Fibroblast of lung (primary cell): Measurements from ENCODE around the gene C1QTNF8. TPM values are rescaled to one million over a fixed set of nuclear protein-coding genes. Genes with fewer than 3 reads are reported as not detected.

Source experiments
- DNase-seq, 2 donors: peaks; one replicate each; pipeline versions ENCODE4 v3.0.0 to v3.0.0-alpha.2; 2010; ENCODE audit warnings: low read depth in 2 of 2
- H2AFZ ChIP-seq: 2 replicates; pipeline ENCODE4 v1.5.1; 2012; ENCODE audit warnings: low read length, control low read depth, inconsistent platforms
- H3K27ac ChIP-seq: 2 replicates; pipeline ENCODE4 v1.5.1; 2011; ENCODE audit warnings: low read length, control low read depth; ENCODE audit not compliant: insufficient read depth
- H3K27me3 ChIP-seq: 2 replicates; pipeline ENCODE4 v1.5.1; 2011; ENCODE audit warnings: mild to moderate bottlenecking, low read length; ENCODE audit not compliant: control insufficient read depth, insufficient read depth
- H3K36me3 ChIP-seq: 2 replicates; pipeline ENCODE4 v1.5.1; 2011; ENCODE audit warnings: low read length; ENCODE audit not compliant: control insufficient read depth, insufficient read depth
- H3K4me1 ChIP-seq: 2 replicates; pipeline ENCODE4 v1.5.1; 2011; ENCODE audit warnings: low read length; ENCODE audit not compliant: control insufficient read depth, insufficient read depth; ENCODE audit errors: extremely low read depth
- H3K4me2 ChIP-seq: 2 replicates; pipeline ENCODE4 v1.5.1; 2011; ENCODE audit warnings: low read length, control low read depth; ENCODE audit not compliant: insufficient read depth; ENCODE audit errors: extremely low read depth
- H3K4me3 ChIP-seq, 4 experiments: fragments of 200-600 bp in 1 of 4; sonication (generic) in 1 of 4; replicated peaks in 1 of 4; 2 replicates each; pipeline ENCODE4 v1.5.1; 2011 to 2016; ENCODE audit warnings: low read length in 4 of 4, low read depth in 3 of 4, mild to moderate bottlenecking in 3 of 4, control low read depth in 2 of 4, inconsistent platforms in 1 of 4, mixed read lengths in 1 of 4; ENCODE audit not compliant: insufficient read depth in 1 of 4; ENCODE audit errors: control extremely low read depth in 1 of 4
- H3K79me2 ChIP-seq: 2 replicates; pipeline ENCODE4 v1.5.1; 2012; ENCODE audit warnings: mild to moderate bottlenecking, low read length, inconsistent platforms; ENCODE audit not compliant: control insufficient read depth, insufficient read depth
- H3K9ac ChIP-seq: 2 replicates; pipeline ENCODE4 v1.5.1; 2011; ENCODE audit warnings: mild to moderate bottlenecking, low read length, control low read depth; ENCODE audit not compliant: insufficient read depth
- H3K9me3 ChIP-seq: 2 replicates; pipeline ENCODE4 v1.5.1; 2012; ENCODE audit warnings: low read depth, low read length; ENCODE audit not compliant: control insufficient read depth, insufficient read depth
- H4K20me1 ChIP-seq: 2 replicates; pipeline ENCODE4 v1.5.1; 2011; ENCODE audit warnings: low read length; ENCODE audit not compliant: control insufficient read depth, insufficient read depth; ENCODE audit errors: extremely low read depth
- CTCF ChIP-seq, 2 donors: IDR thresholded peaks in 1 of 2; conservative IDR thresholded peaks in 1 of 2; 1 replicate in 1 of 2; 2 replicates in 1 of 2; pipeline ENCODE4 v1.5.1; 2011 to 2012; ENCODE audit warnings: low read length in 2 of 2, control low read depth in 1 of 2, inconsistent platforms in 1 of 2, low read depth in 1 of 2, mild to moderate bottlenecking in 1 of 2
- EZH2 ChIP-seq: IDR thresholded peaks from 2 replicates; pipeline ENCODE4 v1.5.1; 2012; ENCODE audit warnings: low read length, control low read depth, mild to moderate bottlenecking; ENCODE audit errors: missing control alignments
- polyA plus RNA-seq, 2 donors: library from polyadenylated mRNA; depleted of rRNA in 1 of 2; stranded (reverse) in 1 of 2; unstranded in 1 of 2; fragments of >200 nt; gene quantifications; 2 replicates each; pipeline ENCODE4 v1.2.1, GENCODE V29; 2011 to 2012; ENCODE audit warnings: missing spikeins in 1 of 2
- total RNA-seq: library from RNA; depleted of rRNA; stranded (reverse); fragments of >200 nt; gene quantifications from 2 replicates; pipeline ENCODE4 v1.2.1, GENCODE V29; 2014

Gene C1QTNF8
- total and polyA plus RNA-seq, 2 donors (not counting 1 experiment from before 2014, with no cell fraction given), result not detected

- Histone ChIP-seq H3K79me2 (no peaks in the 10 kb centered on the region), H3K27ac (no peak overlapping the region), H3K4me1 (no peaks in the 10 kb centered on the region), H3K4me3 (no peak overlapping the region), H3K27me3 (no peaks in the 10 kb centered on the region), H3K9me3 (no peaks in the 10 kb centered on the region), H3K36me3 (no peaks in the 10 kb centered on the region), H3K9ac (no peak overlapping the region), H4K20me1 (no peaks in the 10 kb centered on the region), H2AFZ (no peak overlapping the region), H3K4me2 (no peak overlapping the region)
- TF ChIP-seq EZH2 (no peak), CTCF (conservative IDR thresholded peaks at IDR 0.05 in 1 of 2, IDR thresholded peaks at IDR 0.05 in 1 of 2; ENCODE audit: low read depth in 1 of 2, low read length in 2 of 2) (no peak)
- DNase-seq, result no peak
These were observed 5.1 kb downstream of the C1QTNF8 start for GRCh38 chr16:1090620-1091587.

DNA sequence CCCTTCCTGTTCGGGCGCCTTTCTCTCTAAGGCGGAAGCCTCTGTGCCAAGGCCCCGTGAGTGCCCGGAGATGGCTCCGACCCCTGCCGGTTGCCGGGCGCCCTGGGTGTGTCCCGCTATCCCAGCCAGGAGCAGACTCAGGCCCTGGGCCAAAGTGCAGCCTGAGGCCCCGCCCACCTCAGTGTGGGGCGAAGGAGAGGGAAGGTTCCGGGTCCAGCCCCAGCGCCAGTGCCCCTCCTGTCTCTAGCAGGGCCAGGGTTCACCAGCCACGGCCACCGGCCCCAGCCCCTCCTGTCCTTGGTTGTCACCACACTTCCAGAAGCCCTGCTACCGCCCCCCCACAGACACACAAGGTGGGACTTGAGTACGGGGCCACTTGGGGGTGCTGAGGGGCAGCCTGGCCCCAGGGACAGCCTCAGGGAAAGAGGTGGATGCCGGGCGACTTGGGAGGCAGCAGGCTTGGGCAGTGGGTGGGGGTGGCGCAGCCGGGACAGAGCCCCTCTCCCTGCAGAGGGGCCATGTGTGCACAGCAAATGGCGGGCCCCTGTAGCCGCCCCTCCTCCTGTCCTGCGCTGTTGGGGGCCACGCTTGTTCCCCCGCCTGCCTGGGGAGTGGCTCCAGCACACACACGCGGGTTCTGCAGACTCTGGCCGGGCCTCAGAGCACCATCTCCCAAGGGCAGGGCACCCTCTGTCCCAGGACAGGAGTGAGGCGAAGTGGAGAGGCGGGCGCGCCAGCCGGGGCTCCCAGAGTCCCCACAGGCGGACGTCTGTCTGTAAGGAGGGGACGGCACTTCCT, 6.0 kb downstream of the C1QTNF8 start:
- Histone ChIP-seq H3K4me1 (no peaks in the 10 kb centered on the region), H3K4me3 (no peak overlapping the region), H3K27me3 (no peaks in the 10 kb centered on the region), H3K79me2 (no peaks in the 10 kb centered on the region), H3K27ac (no peak overlapping the region), H3K9ac (no peak overlapping the region), H3K36me3 (no peaks in the 10 kb centered on the region), H3K4me2 (no peak overlapping the region), H2AFZ (no peak overlapping the region), H3K9me3 (no peaks in the 10 kb centered on the region), H4K20me1 (no peaks in the 10 kb centered on the region)
- no peak for DNase-seq
- TF ChIP-seq EZH2, result no peak
- TF ChIP-seq CTCF (conservative IDR thresholded peaks at IDR 0.05 in 1 of 2, IDR thresholded peaks at IDR 0.05 in 1 of 2; ENCODE audit: low read depth in 1 of 2, low read length in 2 of 2), result no peak

DNA sequence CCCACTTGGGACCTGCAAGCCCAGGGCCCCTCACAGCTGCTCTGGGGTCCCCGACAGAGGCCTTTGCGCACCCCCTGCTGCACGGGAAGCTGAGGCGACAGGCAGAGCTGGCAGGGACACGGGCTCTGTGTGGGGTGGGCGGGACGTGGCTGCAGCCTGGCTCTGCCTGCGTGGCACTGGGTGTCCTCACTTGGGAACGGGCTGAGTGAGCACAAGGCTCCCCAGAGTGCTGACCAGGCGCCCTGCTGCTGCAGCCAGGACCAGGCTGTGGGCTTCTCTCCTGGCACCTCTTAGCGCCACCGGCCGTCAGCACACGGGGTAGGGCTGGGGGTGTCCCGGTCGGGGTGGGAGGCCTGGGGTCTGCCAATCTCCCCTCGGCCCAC, 6.6 kb downstream of the C1QTNF8 start:
- H2AFZ ChIP-seq, result no peak overlapping the region
- H3K27me3 ChIP-seq, result no peaks in the 10 kb centered on the region
- H3K4me1 ChIP-seq, result no peaks in the 10 kb centered on the region
- no peak for DNase-seq
- H3K4me2 ChIP-seq, result no peak overlapping the region
- no peaks in the 10 kb centered on the region for H4K20me1 ChIP-seq
- no peaks in the 10 kb centered on the region for H3K79me2 ChIP-seq
- no peak overlapping the region for H3K27ac ChIP-seq
- no peaks in the 10 kb centered on the region for H3K36me3 ChIP-seq
- H3K9me3 ChIP-seq, result no peaks in the 10 kb centered on the region
- no peak overlapping the region for H3K9ac ChIP-seq
- no peak overlapping the region for H3K4me3 ChIP-seq
- TF ChIP-seq CTCF (conservative IDR thresholded peaks at IDR 0.05 in 1 of 2, IDR thresholded peaks at IDR 0.05 in 1 of 2; ENCODE audit: low read depth in 1 of 2, low read length in 2 of 2) (no peak), EZH2 (no peak)
